Mesenchymal stem cell (in vitro differentiated cells and primary cell): Measurements from ENCODE around the gene KRTAP4-4.
"Not testable (repeated sequence)": the region's sequence is repeated elsewhere in the genome, so short reads cannot be mapped to it uniquely, and the experiment has no call there.

Experiments
- DNase-seq: peaks from one replicate; pipeline ENCODE4 v3.0.0-alpha.2; 2013
- H2AFZ ChIP-seq: one replicate; pipeline ENCODE4 v1.6.1; 2013; ENCODE audit warnings: low read depth, mild to moderate bottlenecking, control low read depth, inconsistent platforms, low read length, moderate library complexity
- H2AK5ac ChIP-seq: 2 replicates; pipeline ENCODE4 v1.6.1; 2013; ENCODE audit warnings: low read length, moderate library complexity, mild to moderate bottlenecking, inconsistent platforms; ENCODE audit not compliant: severe bottlenecking
- H2BK120ac ChIP-seq: one replicate; pipeline ENCODE4 v1.6.1; 2013; ENCODE audit warnings: low read depth, mild to moderate bottlenecking, inconsistent platforms, low read length, moderate library complexity
- H2BK12ac ChIP-seq, 2 experiments: one replicate each; pipeline ENCODE4 v1.6.1; 2013; ENCODE audit warnings: inconsistent platforms in 2 of 2, low read length in 2 of 2, mild to moderate bottlenecking in 2 of 2, moderate library complexity in 2 of 2, control low read depth in 1 of 2
- H2BK15ac ChIP-seq: one replicate; pipeline ENCODE4 v1.6.1; 2013; ENCODE audit warnings: mild to moderate bottlenecking, low read depth, inconsistent platforms; ENCODE audit not compliant: poor library complexity, severe bottlenecking
- H2BK5ac ChIP-seq: 2 replicates; pipeline ENCODE4 v1.6.1; 2013; ENCODE audit warnings: low read depth, mild to moderate bottlenecking, low read length, control low read depth, inconsistent platforms; ENCODE audit not compliant: poor library complexity, severe bottlenecking
- H3K14ac ChIP-seq, 2 experiments: one replicate each; pipeline ENCODE4 v1.6.1; 2013; ENCODE audit warnings: inconsistent platforms in 2 of 2, low read length in 2 of 2, control low read depth in 1 of 2, mild to moderate bottlenecking in 1 of 2, moderate library complexity in 1 of 2
- H3K18ac ChIP-seq, 2 experiments: one replicate each; pipeline ENCODE4 v1.6.1; 2013; ENCODE audit warnings: inconsistent platforms in 2 of 2, low read length in 2 of 2, control low read depth in 1 of 2, low read depth in 1 of 2, mild to moderate bottlenecking in 1 of 2
- H3K23ac ChIP-seq, 2 experiments: one replicate each; pipeline ENCODE4 v1.6.1; 2013; ENCODE audit warnings: inconsistent platforms in 2 of 2, low read length in 2 of 2, mild to moderate bottlenecking in 2 of 2, moderate library complexity in 2 of 2, control low read depth in 1 of 2
- H3K27ac ChIP-seq: 2 replicates; pipeline ENCODE4 v1.5.1; 2013; ENCODE audit warnings: mild to moderate bottlenecking, moderate library complexity, low read length, control low read depth, inconsistent platforms; ENCODE audit not compliant: poor library complexity, severe bottlenecking
- H3K27me3 ChIP-seq, 2 experiments: 2 replicates each; pipeline versions ENCODE4 v1.6.1 to v1.7.0; 2013; ENCODE audit warnings: low read length in 2 of 2, mild to moderate bottlenecking in 2 of 2, moderate library complexity in 2 of 2, control low read depth in 1 of 2, inconsistent platforms in 1 of 2; ENCODE audit not compliant: control insufficient read depth in 1 of 2, insufficient read depth in 1 of 2
- H3K36me3 ChIP-seq, 2 experiments: 2 replicates each; pipeline versions ENCODE4 v1.6.1 to v1.7.0; 2013; ENCODE audit warnings: low read length in 2 of 2, control low read depth in 1 of 2, inconsistent platforms in 1 of 2, low read depth in 1 of 2, mild to moderate bottlenecking in 1 of 2; ENCODE audit not compliant: insufficient read depth in 2 of 2, control insufficient read depth in 1 of 2
- H3K4ac ChIP-seq, 2 experiments: one replicate each; pipeline ENCODE4 v1.6.1; 2013; ENCODE audit warnings: inconsistent platforms in 2 of 2, low read length in 2 of 2, mild to moderate bottlenecking in 2 of 2, moderate library complexity in 2 of 2, control low read depth in 1 of 2, low read depth in 1 of 2
- H3K4me1 ChIP-seq: 2 replicates; pipeline ENCODE4 v1.6.1; 2013; ENCODE audit warnings: low read depth, low read length, control low read depth; ENCODE audit not compliant: control insufficient read depth, insufficient read depth
- H3K4me2 ChIP-seq: 2 replicates; pipeline ENCODE4 v1.6.1; 2013; ENCODE audit warnings: low read length, mild to moderate bottlenecking, inconsistent platforms; ENCODE audit not compliant: poor library complexity, severe bottlenecking
- H3K4me3 ChIP-seq, 2 experiments: 2 replicates each; pipeline versions ENCODE4 v1.5.1 to v1.7.0; 2013; ENCODE audit warnings: low read length in 2 of 2, mild to moderate bottlenecking in 2 of 2, control low read depth in 1 of 2, low read depth in 1 of 2; ENCODE audit not compliant: insufficient read depth in 1 of 2
- H3K79me1 ChIP-seq: replicated peaks from 2 replicates; pipeline ENCODE4 v1.6.1; 2013; ENCODE audit warnings: mild to moderate bottlenecking, control low read depth, low read length, inconsistent platforms; ENCODE audit not compliant: poor library complexity, severe bottlenecking
- H3K9ac ChIP-seq: 2 replicates; pipeline ENCODE4 v1.7.0; 2013; ENCODE audit warnings: mild to moderate bottlenecking, low read length, moderate library complexity
- H3K9me3 ChIP-seq: 2 replicates; pipeline ENCODE4 v1.7.0; 2013; ENCODE audit warnings: mild to moderate bottlenecking, low read length; ENCODE audit not compliant: control insufficient read depth
- H4K8ac ChIP-seq: one replicate; pipeline ENCODE4 v1.6.1; 2013; ENCODE audit warnings: inconsistent platforms, mild to moderate bottlenecking, low read length, moderate library complexity
- H4K91ac ChIP-seq: one replicate; pipeline ENCODE4 v1.6.1; 2013; ENCODE audit warnings: mild to moderate bottlenecking, low read length, inconsistent platforms
- WGBS: methylation state at CpG from one replicate; pipeline ENCODE4 v1.1.7; 2013; ENCODE audit warnings: mixed read lengths; 5-methylcytosine and 5-hydroxymethylcytosine counted together

KRTAP4-4 gene

DNA sequence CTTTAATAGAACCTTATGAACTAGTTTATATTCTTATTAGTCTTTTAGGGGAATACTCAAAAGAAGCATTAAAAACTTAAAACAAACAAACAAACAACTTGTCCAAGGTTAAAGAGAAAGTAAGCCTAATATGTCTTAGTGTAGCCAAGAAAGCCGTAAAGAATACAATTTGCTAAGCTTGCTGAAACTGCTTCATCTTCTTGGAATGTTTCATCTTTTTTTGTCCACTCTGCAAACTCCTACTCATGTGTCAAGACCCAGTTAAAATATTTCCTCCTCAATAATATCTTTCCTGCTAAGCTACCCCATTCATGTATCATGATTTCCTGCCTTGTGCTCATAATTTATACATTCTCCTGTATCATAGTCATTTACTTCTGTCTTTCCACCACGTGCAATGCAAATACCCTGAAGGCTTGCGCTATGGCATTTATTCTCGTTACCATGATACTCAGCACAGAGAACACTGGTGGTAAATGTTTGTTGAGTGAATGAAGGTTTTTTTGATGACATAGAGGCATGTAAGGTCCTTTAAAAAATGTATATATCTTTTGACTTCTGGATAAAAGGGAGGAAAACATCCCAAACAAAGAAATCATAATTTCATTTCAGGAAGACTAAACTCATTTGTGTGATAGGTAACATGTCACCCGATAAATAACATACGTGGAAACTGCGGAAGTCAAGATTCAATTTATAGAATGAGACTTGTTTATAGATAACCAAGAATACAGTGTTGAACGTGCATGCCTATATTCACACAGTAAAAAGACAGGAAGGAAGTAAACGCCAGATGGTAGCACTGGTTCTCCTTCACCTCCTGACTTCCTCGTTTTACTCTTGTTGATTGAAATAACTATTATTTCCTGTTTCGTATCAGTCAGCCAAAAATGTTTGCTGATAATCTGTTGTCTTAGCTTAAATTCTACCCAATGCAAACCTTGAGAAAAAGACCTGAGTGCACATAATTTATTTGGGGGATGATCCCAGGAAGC, 40.6 kb downstream of the KRTAP4-4 start:
- not testable (repeated sequence) for H3K4me1 ChIP-seq, H2AFZ ChIP-seq, H3K9me3 ChIP-seq, H3K27ac ChIP-seq, H3K36me3 ChIP-seq, H3K27me3 ChIP-seq, H2BK12ac ChIP-seq, H4K8ac ChIP-seq, H3K4ac ChIP-seq, H2BK15ac ChIP-seq, H3K79me1 ChIP-seq, H3K4me3 ChIP-seq, H3K9ac ChIP-seq, H2BK120ac ChIP-seq, H3K23ac ChIP-seq, H3K4me2 ChIP-seq, H3K18ac ChIP-seq, H3K14ac ChIP-seq, H4K91ac ChIP-seq, H2BK5ac ChIP-seq
- 60% methylated on average over 5 of the region's 11 CpGs for WGBS
- DNase-seq = peak; percentile 14
- peak overlapping the region; percentile 56 for H2AK5ac ChIP-seq

DNA sequence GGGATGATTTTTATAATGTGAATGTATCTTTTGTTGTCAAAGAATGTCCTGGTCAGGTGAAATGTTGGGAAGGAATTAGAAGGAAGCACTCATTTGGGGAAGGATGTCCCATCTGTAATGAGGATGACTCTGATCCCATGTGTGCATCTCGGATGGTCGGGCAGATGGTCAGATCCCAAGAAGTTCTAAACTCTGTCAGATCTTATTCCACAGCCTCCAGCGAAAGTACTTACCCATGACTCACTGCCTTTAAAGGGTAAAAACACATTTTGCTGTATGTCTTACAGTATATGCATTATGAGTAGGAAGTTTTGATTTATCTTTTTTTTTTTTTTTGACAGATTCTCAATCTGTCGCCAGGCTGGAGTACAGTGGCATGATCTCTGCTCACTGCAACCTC, 41.8 kb downstream of the KRTAP4-4 start:
- H3K27ac ChIP-seq = no peak overlapping the region
- WGBS = 71% methylated on average over 3 of the region's 4 CpGs

DNA sequence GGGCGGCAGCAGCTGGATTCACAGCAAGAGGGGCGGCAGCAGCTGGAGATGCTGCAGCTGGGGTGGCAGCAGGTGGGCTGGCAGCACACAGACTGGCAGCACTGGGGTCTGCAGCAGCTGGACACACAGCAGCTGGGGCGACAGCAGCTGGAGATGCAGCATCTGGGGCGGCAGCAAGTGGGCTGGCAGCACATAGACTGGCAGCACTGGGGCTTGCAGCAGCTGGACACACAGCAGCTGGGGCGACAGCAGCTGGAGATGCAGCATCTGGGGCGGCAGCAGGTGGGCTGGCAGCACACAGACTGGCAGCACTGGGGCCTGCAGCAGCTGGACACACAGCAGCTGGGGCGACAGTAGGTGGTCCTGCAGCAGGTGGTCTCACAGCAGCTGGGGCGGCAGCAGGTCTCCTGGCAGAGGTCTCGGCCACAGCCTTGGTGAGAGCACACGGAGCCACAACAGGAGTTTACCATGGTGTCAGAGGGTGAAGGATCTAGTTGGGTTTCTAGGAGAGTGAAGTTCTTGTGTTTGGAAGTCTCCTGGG, 42.6 kb downstream of the KRTAP4-4 start, which contains the start of gene KRTAP4-11:
KRTAP4-11 (minus strand) TSS at position 528 of the 541 bp plus-strand sequence; CDS start at position 470, 58 bp downstream.
- H3K23ac ChIP-seq, H3K4ac ChIP-seq: not testable (repeated sequence)

More for the DNA sequence above, 41.8 kb downstream of the KRTAP4-4 start:
- Histone ChIP-seq H3K4me2 (no peak overlapping the region), H3K4me1 (peaks cover 7% of the 10 kb centered on the region), H3K9ac (no peak overlapping the region), H2AFZ (no peak overlapping the region), H3K36me3 (no peaks in the 10 kb centered on the region), H2BK120ac (no peak overlapping the region), H3K4ac (no peak overlapping the region), H3K14ac (no peak overlapping the region), H3K4me3 (no peak overlapping the region), H4K8ac (no peak overlapping the region), H4K91ac (no peak overlapping the region), H3K18ac (no peak overlapping the region), H2AK5ac (no peak overlapping the region), H2BK12ac (no peak overlapping the region), H3K23ac (no peak overlapping the region), H2BK5ac (no peak overlapping the region), H3K9me3 (no peaks in the 10 kb centered on the region), H3K27me3 (no peaks in the 10 kb centered on the region), H3K79me1 (no peaks in the 10 kb centered on the region), H2BK15ac (no peak overlapping the region)
- DNase-seq = no peak

GRCh38 chr17:41116297-41116696, 44.3 kb downstream of the KRTAP4-4 start:
- Histone ChIP-seq H3K36me3 (no peaks in the 10 kb centered on the region), H3K27ac (no peak overlapping the region), H2AFZ (no peak overlapping the region), H2BK120ac (no peak overlapping the region), H3K18ac (no peak overlapping the region), H3K9ac (no peak overlapping the region), H2BK12ac (no peak overlapping the region), H3K4me2 (no peak overlapping the region), H4K8ac (no peak overlapping the region), H3K27me3 (no peaks in the 10 kb centered on the region), H3K23ac (no peak overlapping the region), H3K4ac (no peak overlapping the region), H2BK15ac (no peak overlapping the region), H2AK5ac (no peak overlapping the region), H3K4me1 (peaks cover 5% of the 10 kb centered on the region), H3K4me3 (no peak overlapping the region), H3K79me1 (no peaks in the 10 kb centered on the region), H3K9me3 (peaks cover 4% of the 10 kb centered on the region), H4K91ac (no peak overlapping the region), H2BK5ac (no peak overlapping the region), H3K14ac (no peak overlapping the region)
- DNase-seq = no peak
- WGBS = 87% methylated on average over 5 of the region's 5 CpGs

More for the DNA sequence above, 42.6 kb downstream of the KRTAP4-4 start, which contains the start of gene KRTAP4-11:
- H4K91ac ChIP-seq, H2BK5ac ChIP-seq, H3K27me3 ChIP-seq, H3K36me3 ChIP-seq, H3K4me3 ChIP-seq, H3K18ac ChIP-seq, H4K8ac ChIP-seq, H3K9me3 ChIP-seq, H2BK15ac ChIP-seq, H2BK12ac ChIP-seq, H3K9ac ChIP-seq, H3K79me1 ChIP-seq, H2BK120ac ChIP-seq, H3K4me2 ChIP-seq, H2AFZ ChIP-seq, H3K27ac ChIP-seq, DNase-seq, H3K4me1 ChIP-seq, H3K14ac ChIP-seq: not testable (repeated sequence)
- H2AK5ac ChIP-seq = peak within 1 kb of the TSS; percentile 69
- WGBS = 82% methylated on average over 9 of the region's 10 CpGs
